GM18520 (cell line): ENCODE measurements around the gene MAP1LC3A.

ENCODE experiments used
- ATAC-seq: cut with Tn5 transposase; IDR thresholded peaks from one replicate; pipeline ENCODE4 v1.9.1; 2021; ENCODE audit not compliant: unreplicated experiment

MAP1LC3A gene

DNA sequence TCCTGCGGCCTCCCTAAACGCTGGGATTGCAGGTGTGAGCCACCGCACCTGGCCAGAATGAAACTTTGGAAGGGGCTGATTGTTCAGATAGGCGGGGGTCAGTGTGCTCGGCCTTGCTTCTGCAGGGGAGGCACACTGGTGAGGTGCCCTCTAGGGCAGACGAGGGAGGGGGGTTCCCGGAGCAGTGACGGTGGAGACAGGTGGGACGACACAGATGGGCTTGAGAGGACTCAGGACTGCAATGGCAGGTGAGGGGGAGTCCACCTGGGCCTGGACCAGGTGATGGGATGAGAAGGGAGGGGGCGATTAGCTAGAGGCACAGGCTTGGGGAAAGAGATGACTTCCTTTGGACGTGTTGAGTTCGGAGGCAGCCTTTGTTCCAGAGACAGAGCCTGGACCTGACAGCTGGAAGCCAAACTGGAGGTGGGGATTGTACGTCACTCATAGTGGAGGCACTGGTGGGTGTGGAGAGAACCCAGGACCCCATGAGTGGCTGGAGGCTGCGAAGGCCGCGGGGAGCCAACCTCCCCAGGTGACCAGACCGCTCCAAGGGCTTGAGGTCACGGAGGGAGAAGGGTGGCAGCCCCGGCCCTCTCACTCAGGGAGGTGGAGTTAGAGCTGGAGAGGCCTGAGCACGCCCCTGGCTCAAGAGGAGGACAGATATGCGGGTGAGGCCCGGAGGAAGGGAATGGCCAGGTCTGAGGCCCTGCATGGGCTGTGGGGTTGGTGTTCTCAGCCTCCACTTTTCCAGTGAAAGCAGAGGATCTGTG lies 10.5 kb upstream of the MAP1LC3A start:
- no peak for ATAC-seq

DNA sequence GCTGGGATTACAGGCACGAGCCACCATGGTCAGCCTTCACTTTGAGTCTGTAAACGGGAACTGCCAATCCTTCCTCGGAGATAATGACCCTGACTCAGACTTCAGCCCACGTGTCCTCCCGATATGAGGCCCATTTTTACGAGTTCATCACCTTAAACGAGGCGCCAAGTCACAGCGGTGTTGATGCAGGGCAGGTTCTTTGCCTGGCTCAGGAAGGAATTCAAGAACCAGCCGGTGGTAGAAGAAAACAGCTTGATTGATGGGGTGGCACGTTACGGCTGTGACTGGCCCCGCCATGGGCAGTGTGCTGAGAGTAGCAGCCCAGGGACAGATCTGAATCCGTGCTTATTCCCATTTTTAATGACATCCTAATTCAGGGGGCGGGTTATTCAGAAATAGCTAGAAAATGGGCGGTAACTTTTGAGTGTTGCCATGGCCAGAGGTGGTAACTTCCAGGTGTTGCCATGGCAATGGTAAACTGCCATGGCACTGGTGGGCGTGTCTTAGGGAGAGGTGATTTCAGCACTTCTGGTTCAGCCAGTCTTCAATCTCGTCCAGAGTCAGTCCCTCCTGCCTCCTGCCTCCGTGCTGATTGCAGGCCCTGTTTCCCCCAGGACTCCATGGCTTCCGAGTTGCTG lies 9.1 kb upstream of the MAP1LC3A start:
- no peak for ATAC-seq

DNA sequence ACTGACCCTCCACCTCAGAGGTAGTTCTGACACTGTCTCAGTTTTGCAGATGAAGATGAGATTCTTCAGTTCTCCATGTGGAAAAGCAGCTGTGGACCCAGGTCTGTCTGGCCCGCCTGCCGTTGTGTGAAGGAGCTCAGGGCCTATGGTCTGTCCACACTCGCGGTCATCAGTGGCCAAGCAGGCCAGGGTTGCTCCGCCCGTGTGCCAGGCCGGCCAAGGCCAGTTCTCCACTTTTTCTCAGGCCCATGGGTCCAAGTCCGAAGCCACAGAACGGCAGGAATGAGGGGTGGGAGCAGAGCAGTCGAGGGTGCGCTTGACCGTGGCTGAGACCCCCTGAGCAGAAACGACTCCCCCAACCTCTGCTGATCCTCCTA lies 8.6 kb upstream of the MAP1LC3A start:
- no peak for ATAC-seq

- ATAC-seq = no peak
Measured at GRCh38 chr20:34552569-34552968, 5.9 kb upstream of the MAP1LC3A start.

DNA sequence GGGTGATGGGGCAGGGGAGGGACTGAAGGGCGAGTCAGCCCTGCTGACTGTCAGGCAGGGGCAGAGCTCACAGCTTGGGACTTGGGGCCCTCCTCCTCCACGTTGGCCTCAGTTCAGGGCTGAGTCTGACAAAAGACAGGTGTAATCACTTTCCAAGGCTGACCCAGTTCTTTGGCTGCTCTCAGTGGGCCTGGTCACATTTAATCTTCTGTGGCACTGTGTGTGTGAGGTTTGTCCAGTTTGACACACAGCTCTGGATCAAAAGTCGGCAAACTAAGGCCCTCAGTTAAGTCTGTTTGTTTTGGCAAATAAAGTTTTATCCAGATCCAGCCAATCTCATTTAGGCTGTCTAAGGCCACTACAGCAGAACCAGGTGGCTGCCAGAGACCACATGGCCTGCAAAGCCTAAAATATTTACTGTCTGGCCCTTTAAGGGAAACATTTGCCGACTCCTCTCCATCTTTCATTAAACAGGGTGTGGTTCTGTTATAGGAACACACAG lies 5.1 kb upstream of the MAP1LC3A start:
- ATAC-seq = no peak

GRCh38 chr20:34557936-34558319 lies 590 bp upstream of the MAP1LC3A start:
- no peak for ATAC-seq

GRCh38 chr20:34559311-34560140 lies 1.0 kb downstream of the MAP1LC3A start:
- ATAC-seq = no peak

DNA sequence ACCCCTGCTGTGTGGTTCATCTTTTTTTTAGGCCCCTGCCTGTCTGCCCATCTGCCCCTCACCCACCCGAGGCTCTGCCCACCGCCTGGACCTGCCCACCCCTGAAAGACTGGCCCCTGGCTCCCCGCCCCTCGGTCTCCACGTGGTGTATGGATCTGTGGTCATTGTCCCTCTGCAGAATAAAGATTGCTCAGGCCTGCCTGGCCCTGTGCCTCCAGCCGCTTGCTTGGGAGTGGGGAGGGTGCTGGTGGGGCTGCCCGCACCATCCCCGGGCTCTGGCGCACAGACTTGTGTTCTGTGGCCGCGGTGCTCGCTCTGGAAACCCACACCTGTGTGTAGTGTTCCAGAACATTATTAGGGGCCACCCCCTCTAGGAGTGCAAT lies 1.6 kb downstream of the MAP1LC3A start:
- ATAC-seq = no peak

- no peak for ATAC-seq
Measured at GRCh38 chr20:34560614-34561013, 2.1 kb downstream of the MAP1LC3A start.

GRCh38 chr20:34561661-34562060 lies 3.1 kb downstream of the MAP1LC3A start:
- ATAC-seq = no peak

- ATAC-seq = no peak
Measured at GRCh38 chr20:34562641-34563040, 4.1 kb downstream of the MAP1LC3A start.

DNA sequence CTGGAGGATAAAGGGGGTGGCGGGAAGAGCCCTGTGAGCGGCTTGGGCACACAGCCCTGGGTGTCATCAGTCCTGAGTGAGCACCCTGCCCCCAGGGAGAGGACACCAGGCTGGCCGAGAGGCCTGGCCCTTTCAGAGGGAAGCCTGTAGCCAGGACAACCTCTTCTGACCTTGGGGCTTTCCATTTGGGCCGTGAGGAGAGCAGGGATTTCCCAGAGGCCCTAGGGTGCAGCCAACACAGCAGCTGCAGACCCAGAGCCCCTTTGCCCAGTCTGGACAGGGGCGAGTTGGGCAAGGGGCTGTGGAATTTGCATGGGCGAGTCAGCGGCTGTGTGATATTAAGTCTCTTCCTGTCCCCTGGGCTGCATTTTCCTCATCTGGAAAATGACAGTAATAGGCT lies 6.3 kb downstream of the MAP1LC3A start:
- no peak for ATAC-seq

DNA sequence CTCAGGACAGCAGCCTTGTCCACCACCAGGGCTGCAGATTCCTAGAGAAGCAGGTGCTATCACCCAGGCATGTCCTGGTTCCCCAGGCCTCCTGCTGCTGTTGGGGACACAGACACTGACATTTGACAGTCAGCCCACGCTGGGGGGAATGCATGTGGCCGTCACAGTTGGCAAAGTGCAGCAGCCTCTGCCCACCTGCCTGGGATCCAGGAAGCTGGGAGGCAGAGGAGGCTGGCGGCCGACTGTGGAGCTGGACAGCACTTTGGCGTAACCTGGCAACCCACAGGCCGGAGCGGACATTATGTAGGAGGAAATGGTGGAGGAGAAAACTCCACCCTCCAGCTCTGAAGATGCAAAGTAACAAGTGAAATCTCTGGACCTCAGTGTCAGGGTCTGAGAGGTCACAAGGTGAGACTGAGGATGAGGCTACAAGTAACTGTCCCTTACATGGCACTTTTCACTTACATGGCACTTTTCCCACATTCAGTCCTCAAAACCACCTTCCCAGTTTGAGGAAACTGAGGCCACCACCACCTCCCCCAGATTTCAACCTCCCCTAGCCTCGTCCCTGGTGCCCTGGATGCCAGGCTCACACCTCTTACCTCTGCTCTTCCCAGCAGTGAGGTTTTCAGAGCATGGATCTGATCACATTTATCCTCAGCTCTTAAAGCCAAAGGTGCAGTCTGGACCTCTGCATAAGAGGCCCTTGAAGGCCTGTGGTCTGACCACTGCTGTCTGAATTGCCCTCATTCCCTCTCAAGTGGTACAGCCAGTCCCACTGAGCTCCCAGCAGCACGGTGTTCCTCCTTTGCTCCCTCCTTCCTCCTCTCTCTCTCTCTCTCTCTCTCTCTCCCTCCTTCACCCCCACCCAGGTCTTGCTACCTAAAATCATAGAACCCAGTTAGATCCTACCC lies 8.7 kb downstream of the MAP1LC3A start:
- ATAC-seq = no peak

- ATAC-seq = no peak
Measured at GRCh38 chr20:34567892-34568865, 9.7 kb downstream of the MAP1LC3A start.

DNA sequence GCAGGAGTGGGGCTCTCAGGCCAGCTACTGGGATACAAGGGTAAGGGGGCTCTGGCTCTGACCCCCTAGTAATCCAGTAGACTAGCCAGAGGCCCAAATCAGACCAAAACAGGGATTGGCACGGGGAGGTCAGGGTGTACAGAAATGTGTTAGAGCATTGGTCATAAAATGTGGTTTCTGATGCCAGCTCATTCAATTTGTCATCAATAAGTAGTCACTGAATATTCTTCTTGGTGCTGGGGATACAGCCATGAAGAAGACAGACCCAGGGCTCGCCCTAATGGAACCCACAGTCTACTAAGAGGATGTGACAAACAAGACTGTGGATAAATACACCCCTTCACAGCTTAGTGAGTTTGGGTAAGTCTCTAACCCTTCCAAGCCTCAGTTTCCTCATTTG lies 11.1 kb downstream of the MAP1LC3A start:
- no peak for ATAC-seq

- ATAC-seq = no peak
Measured at GRCh38 chr20:34570859-34571306, 12.4 kb downstream of the MAP1LC3A start.

DNA sequence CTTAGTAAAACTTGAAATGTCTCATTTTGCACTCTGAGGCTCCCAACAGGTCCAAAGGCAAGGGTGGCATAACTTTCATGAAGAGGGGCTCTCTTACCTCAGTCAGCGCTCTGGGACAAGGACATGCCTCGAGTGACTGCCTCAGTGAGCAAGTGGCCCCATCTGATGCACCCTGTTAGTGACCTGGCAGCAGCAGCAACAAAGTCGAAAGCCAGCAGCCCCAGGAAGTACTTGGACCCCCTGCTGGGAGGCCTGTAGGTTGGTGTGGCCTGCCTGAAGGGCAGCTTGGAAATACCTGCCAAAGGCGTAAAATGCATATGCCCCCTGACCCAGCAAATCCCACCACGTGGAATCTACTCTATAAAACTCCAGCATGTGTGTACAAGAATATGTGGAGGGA lies 13.2 kb downstream of the MAP1LC3A start:
- no peak for ATAC-seq

GRCh38 chr20:34573541-34574300 lies 15.2 kb downstream of the MAP1LC3A start:
- no peak for ATAC-seq

- no peak for ATAC-seq
Measured at GRCh38 chr20:34574426-34574825, 15.9 kb downstream of the MAP1LC3A start.
